ENCODE data around the gene DDAH1. TPM values are rescaled to one million over a fixed set of nuclear protein-coding genes. Genes with fewer than 3 reads are reported as not detected.

DDAH1 gene
- total and polyA plus RNA-seq, 2 experiments from 2014 or later: 9.1 to 15.5 TPM

DNA sequence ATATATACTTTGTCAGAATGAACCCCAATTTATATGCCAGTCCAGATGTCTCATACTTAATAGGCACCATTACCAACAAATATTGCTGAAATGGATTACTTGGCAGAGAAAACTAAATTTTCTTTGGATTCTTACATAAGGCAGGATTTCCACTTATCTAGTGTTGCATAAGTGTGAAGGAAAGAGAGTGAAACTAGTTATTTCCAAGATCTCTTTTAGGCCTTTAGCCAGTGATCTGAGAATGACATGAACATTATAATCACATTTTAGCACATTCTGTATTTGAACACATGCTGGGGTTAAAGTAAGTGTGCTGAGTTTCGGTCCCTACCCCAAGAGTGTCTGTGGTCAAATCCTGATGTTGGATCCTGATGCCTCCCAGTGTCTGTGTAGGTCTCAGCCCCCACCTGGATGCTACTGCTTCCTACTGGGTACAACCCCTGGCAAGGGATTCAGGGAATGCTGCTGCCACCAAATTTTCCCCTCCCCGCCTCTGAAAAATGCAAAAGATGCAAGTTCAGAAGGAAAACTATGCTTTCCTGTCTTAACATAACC, 11.2 kb downstream of the DDAH1 start:
- Histone ChIP-seq H3K4me3 (no peak overlapping the region), H3K9me3 (ENCODE audit: low read depth) (no peaks in the 10 kb centered on the region), H3K27ac (no peak overlapping the region), H3K27me3 (no peaks in the 10 kb centered on the region), H3K36me3 (no peaks in the 10 kb centered on the region), H3K4me1 (ENCODE audit: low read depth) (no peaks in the 10 kb centered on the region)
- TF ChIP-seq, protein P1, sequence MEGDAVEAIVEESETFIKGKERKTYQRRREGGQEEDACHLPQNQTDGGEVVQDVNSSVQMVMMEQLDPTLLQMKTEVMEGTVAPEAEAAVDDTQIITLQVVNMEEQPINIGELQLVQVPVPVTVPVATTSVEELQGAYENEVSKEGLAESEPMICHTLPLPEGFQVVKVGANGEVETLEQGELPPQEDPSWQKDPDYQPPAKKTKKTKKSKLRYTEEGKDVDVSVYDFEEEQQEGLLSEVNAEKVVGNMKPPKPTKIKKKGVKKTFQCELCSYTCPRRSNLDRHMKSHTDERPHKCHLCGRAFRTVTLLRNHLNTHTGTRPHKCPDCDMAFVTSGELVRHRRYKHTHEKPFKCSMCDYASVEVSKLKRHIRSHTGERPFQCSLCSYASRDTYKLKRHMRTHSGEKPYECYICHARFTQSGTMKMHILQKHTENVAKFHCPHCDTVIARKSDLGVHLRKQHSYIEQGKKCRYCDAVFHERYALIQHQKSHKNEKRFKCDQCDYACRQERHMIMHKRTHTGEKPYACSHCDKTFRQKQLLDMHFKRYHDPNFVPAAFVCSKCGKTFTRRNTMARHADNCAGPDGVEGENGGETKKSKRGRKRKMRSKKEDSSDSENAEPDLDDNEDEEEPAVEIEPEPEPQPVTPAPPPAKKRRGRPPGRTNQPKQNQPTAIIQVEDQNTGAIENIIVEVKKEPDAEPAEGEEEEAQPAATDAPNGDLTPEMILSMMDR (IDR thresholded peaks at IDR 0.05; ENCODE audit: low read depth, low read length): no peak
- peak in 1 of 2 donors; percentile 45 for DNase-seq (ENCODE audit: low read depth in 1 of 2, low spot score in 1 of 2)

DNA sequence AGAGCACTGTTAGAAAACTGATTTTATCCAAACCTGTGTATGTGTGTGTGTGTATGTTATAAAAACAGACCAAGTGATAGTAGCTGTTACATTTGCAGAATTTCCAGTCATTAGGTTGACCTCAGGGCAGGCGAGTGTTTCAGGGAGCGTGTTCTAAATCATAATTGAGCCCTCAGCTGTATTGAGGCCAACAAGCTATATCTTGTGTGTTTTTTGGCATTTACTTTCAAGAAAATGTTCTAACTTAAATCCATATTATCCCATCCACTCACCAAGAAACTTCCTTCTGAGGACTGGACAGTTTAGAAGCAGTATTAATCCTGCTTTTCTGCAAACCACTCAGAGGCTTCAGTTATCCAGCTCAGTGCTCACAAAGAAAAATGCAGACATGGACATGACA, 12.0 kb downstream of the DDAH1 start:
- H3K27ac ChIP-seq: no peak overlapping the region
- no peak overlapping the region for H3K4me3 ChIP-seq
- H3K27me3 ChIP-seq: no peaks in the 10 kb centered on the region
- no peaks in the 10 kb centered on the region for H3K9me3 ChIP-seq (ENCODE audit: low read depth)
- DNase-seq (ENCODE audit: low read depth in 1 of 2, low spot score in 1 of 2): no peak
- H3K36me3 ChIP-seq: no peaks in the 10 kb centered on the region
- TF ChIP-seq, protein P1 (IDR thresholded peaks at IDR 0.05; ENCODE audit: low read depth, low read length): no peak
- H3K4me1 ChIP-seq (ENCODE audit: low read depth): no peaks in the 10 kb centered on the region

DNA sequence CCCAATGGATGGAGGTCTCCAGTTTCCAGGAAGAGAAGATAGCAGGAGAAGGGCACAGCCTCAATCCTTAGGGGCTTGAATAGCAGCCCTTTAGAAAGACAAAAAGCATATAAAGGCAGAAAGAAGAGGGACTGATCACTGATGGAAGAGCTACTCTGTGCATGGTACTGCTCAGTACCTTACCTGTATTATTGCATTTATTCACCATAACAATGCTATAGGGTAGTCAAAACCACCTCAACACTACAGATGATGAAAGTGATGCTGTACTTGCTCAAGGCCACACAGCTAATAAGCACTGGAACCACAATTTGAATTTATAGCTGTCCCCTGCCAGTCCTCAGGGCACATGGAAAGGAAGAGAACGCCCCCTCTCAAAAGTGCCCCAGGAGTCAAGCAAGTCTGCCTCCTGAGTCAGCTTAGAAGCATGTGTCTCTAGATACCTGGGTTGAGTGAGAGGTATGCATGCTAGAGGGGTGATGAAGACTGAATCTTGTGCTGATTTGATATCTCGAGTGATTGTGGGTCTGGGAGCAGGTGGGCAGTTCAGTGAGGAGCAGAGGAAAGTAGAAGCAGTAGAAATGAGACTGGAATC, 13.6 kb downstream of the DDAH1 start:
- DNase-seq (ENCODE audit: low read depth in 1 of 2, low spot score in 1 of 2): no peak
- no peaks in the 10 kb centered on the region for H3K4me1 ChIP-seq (ENCODE audit: low read depth)
- no peaks in the 10 kb centered on the region for H3K27me3 ChIP-seq
- H3K36me3 ChIP-seq: no peaks in the 10 kb centered on the region
- H3K4me3 ChIP-seq: no peak overlapping the region
- TF ChIP-seq, protein P1 (IDR thresholded peaks at IDR 0.05; ENCODE audit: low read depth, low read length): no peak
- no peak overlapping the region for H3K27ac ChIP-seq
- H3K9me3 ChIP-seq (ENCODE audit: low read depth): no peaks in the 10 kb centered on the region

DNA sequence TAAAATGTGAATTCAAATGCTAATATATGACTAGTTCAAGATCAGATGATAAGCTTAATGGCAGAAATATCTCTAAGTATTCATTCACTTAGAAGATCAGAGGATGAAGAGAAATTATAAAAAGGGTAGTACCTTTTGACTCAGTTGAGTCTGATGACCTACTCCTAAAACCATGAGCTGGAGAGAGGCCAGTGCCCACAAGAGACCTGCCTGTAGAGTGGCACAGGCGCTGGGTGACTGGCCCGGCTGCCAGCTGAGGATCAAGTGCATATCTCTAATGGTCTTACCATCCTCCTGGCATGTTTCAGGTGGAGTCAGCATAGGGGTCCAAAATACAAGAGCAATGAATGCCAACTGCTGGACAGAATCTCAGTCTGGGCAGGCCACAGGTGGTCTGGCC, 14.1 kb downstream of the DDAH1 start:
- Histone ChIP-seq H3K36me3 (no peaks in the 10 kb centered on the region), H3K4me1 (ENCODE audit: low read depth) (no peaks in the 10 kb centered on the region), H3K9me3 (ENCODE audit: low read depth) (no peaks in the 10 kb centered on the region), H3K27me3 (no peaks in the 10 kb centered on the region), H3K4me3 (no peak overlapping the region), H3K27ac (no peak overlapping the region)
- DNase-seq (ENCODE audit: low read depth in 1 of 2, low spot score in 1 of 2): no peak
- TF ChIP-seq, protein P1 (IDR thresholded peaks at IDR 0.05; ENCODE audit: low read depth, low read length): no peak

DNA sequence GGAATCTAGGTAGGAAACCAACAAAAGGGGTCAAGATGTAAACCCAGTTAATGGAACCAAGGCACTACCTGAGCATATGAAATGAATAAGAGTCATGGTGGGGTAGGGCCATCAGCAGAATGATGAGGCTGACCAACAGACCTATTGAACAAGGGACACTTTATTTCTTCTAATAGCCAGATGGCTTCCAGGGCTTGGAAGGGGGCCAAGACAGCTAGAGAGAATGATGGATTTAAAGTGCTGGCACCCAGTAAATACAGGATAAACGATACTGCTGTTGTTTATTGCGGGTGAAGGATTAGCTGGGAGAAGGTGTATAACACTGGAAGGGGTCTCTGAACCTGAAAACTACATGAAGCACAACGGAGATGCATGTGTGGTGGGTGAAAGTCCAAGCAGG, 15.6 kb downstream of the DDAH1 start:
- Histone ChIP-seq H3K27me3 (no peaks in the 10 kb centered on the region), H3K9me3 (ENCODE audit: low read depth) (no peaks in the 10 kb centered on the region), H3K4me3 (no peak overlapping the region), H3K36me3 (no peaks in the 10 kb centered on the region), H3K4me1 (ENCODE audit: low read depth) (no peaks in the 10 kb centered on the region), H3K27ac (no peak overlapping the region)
- TF ChIP-seq, protein P1 (IDR thresholded peaks at IDR 0.05; ENCODE audit: low read depth, low read length): no peak
- DNase-seq (ENCODE audit: low read depth in 1 of 2, low spot score in 1 of 2): no peak

Measured in cardiac muscle cell (in vitro differentiated cells and primary cell).